ENCODE data around the gene EPHB4. TPM values are rescaled to one million over a fixed set of nuclear protein-coding genes. Genes with fewer than 3 reads are reported as not detected.
"Not testable (repeated sequence)": the region's sequence is repeated elsewhere in the genome, so short reads cannot be mapped to it uniquely, and the experiment has no call there.

EPHB4 gene
- total RNA-seq, 2 donors from 2014 or later: 106 to 117 TPM

GRCh38 chr7:100859856-100860255 is 32.5 kb upstream of the EPHB4 start:
- Mint-ChIP-seq H3K4me3 (no peak overlapping the region), H3K27me3 (ENCODE audit: insufficient read depth) (no peaks in the 10 kb centered on the region), H3K9me3 (no peaks in the 10 kb centered on the region), H3K36me3 (ENCODE audit: low read depth) (peaks cover 50% of the 10 kb centered on the region), H3K4me1 (peaks cover 5% of the 10 kb centered on the region), H3K27ac (peak overlapping the region; percentile 66)
- H3K27ac ChIP-seq (ENCODE audit: low read depth, low read length): no peak overlapping the region
- H3K4me1 ChIP-seq (ENCODE audit: control insufficient read depth, insufficient read depth, low read length): peaks cover 3% of the 10 kb centered on the region
- DNase-seq: no peak
- H3K9me3 ChIP-seq (ENCODE audit: control insufficient read depth, low read length): no peaks in the 10 kb centered on the region
- H3K27me3 ChIP-seq (ENCODE audit: control insufficient read depth, insufficient read depth, low read length, poor library complexity, severe bottlenecking): no peaks in the 10 kb centered on the region
- H3K36me3 ChIP-seq (ENCODE audit: control insufficient read depth, insufficient read depth, low read length): peaks cover 18% of the 10 kb centered on the region
- TF ChIP-seq CTCF (conservative IDR thresholded peaks at IDR 0.05): no peak
- 90 to 94% methylated on average over 13 to 15 of the region's 15 CpGs for WGBS, 2 experiments (ENCODE audit: insufficient coverage in 1 of 2, insufficient read length in 1 of 2)
- H3K4me3 ChIP-seq (ENCODE audit: low read length): no peak overlapping the region
- no peak overlapping the region for H3K9ac ChIP-seq (ENCODE audit: extremely low read depth, low read length, poor library complexity, severe bottlenecking)

GRCh38 chr7:100856871-100857282 is 29.6 kb upstream of the EPHB4 start:
- DNase-seq: peak; percentile 65
- H3K9ac ChIP-seq (ENCODE audit: extremely low read depth, low read length, poor library complexity, severe bottlenecking): no peak overlapping the region
- WGBS, 2 experiments (ENCODE audit: insufficient coverage in 1 of 2, insufficient read length in 1 of 2): 87 to 92% methylated on average over 12 to 16 of the region's 16 CpGs
- no peaks in the 10 kb centered on the region for H3K9me3 ChIP-seq (ENCODE audit: control insufficient read depth, low read length)
- H3K4me3 Mint-ChIP-seq: no peak overlapping the region
- TF ChIP-seq CTCF (conservative IDR thresholded peaks at IDR 0.05): no peak
- no peaks in the 10 kb centered on the region for H3K27me3 Mint-ChIP-seq (ENCODE audit: insufficient read depth)
- peaks cover 6% of the 10 kb centered on the region for H3K4me1 Mint-ChIP-seq
- H3K9me3 Mint-ChIP-seq: no peaks in the 10 kb centered on the region
- no peak overlapping the region for H3K27ac ChIP-seq (ENCODE audit: low read depth, low read length)
- H3K36me3 Mint-ChIP-seq (ENCODE audit: low read depth): peaks cover 34% of the 10 kb centered on the region
- H3K4me3 ChIP-seq (ENCODE audit: low read length): no peak overlapping the region
- no peaks in the 10 kb centered on the region for H3K4me1 ChIP-seq (ENCODE audit: control insufficient read depth, insufficient read depth, low read length)
- H3K27me3 ChIP-seq (ENCODE audit: control insufficient read depth, insufficient read depth, low read length, poor library complexity, severe bottlenecking): no peaks in the 10 kb centered on the region
- no peak overlapping the region for H3K27ac Mint-ChIP-seq
- H3K36me3 ChIP-seq (ENCODE audit: control insufficient read depth, insufficient read depth, low read length): peaks cover 18% of the 10 kb centered on the region

- no peaks in the 10 kb centered on the region for H3K9me3 Mint-ChIP-seq
- WGBS, 2 experiments (ENCODE audit: insufficient coverage in 1 of 2, insufficient read length in 1 of 2): 94 to 98% methylated on average over 7 to 10 of the region's 10 CpGs
- H3K27ac Mint-ChIP-seq: peak overlapping the region; percentile 24
- no peaks in the 10 kb centered on the region for H3K27me3 ChIP-seq (ENCODE audit: control insufficient read depth, insufficient read depth, low read length, poor library complexity, severe bottlenecking)
- no peak overlapping the region for H3K9ac ChIP-seq (ENCODE audit: extremely low read depth, low read length, poor library complexity, severe bottlenecking)
- no peaks in the 10 kb centered on the region for H3K27me3 Mint-ChIP-seq (ENCODE audit: insufficient read depth)
- no peak overlapping the region for H3K4me3 Mint-ChIP-seq
- H3K4me3 ChIP-seq (ENCODE audit: low read length): no peak overlapping the region
- TF ChIP-seq CTCF (conservative IDR thresholded peaks at IDR 0.05): no peak
- H3K9me3 ChIP-seq (ENCODE audit: control insufficient read depth, low read length): no peaks in the 10 kb centered on the region
- peaks cover 7% of the 10 kb centered on the region for H3K4me1 Mint-ChIP-seq
- no peak for DNase-seq
- peaks cover 24% of the 10 kb centered on the region for H3K36me3 Mint-ChIP-seq (ENCODE audit: low read depth)
- no peaks in the 10 kb centered on the region for H3K4me1 ChIP-seq (ENCODE audit: control insufficient read depth, insufficient read depth, low read length)
- H3K36me3 ChIP-seq (ENCODE audit: control insufficient read depth, insufficient read depth, low read length): peaks cover 12% of the 10 kb centered on the region
- no peak overlapping the region for H3K27ac ChIP-seq (ENCODE audit: low read depth, low read length)
Measured at GRCh38 chr7:100855515-100855914, 28.2 kb upstream of the EPHB4 start.

GRCh38 chr7:100854899-100855298 is 27.6 kb upstream of the EPHB4 start:
- H3K4me3 Mint-ChIP-seq; H3K4me1 Mint-ChIP-seq; DNase-seq; H3K27me3 Mint-ChIP-seq (ENCODE audit: insufficient read depth); H3K27ac ChIP-seq (ENCODE audit: low read depth, low read length); H3K36me3 ChIP-seq (ENCODE audit: control insufficient read depth, insufficient read depth, low read length); H3K4me1 ChIP-seq (ENCODE audit: control insufficient read depth, insufficient read depth, low read length); H3K27ac Mint-ChIP-seq; H3K27me3 ChIP-seq (ENCODE audit: control insufficient read depth, insufficient read depth, low read length, poor library complexity, severe bottlenecking); H3K9me3 ChIP-seq (ENCODE audit: control insufficient read depth, low read length); H3K9ac ChIP-seq (ENCODE audit: extremely low read depth, low read length, poor library complexity, severe bottlenecking); H3K9me3 Mint-ChIP-seq; H3K4me3 ChIP-seq (ENCODE audit: low read length): not testable (repeated sequence)
- 95 to 97% methylated on average over 7 to 9 of the region's 9 CpGs for WGBS, 2 experiments (ENCODE audit: insufficient coverage in 1 of 2, insufficient read length in 1 of 2)
- H3K36me3 Mint-ChIP-seq (ENCODE audit: low read depth): peaks cover 18% of the 10 kb centered on the region
